ENCODE measurements around the gene MINPP1. TPM values are rescaled to one million over a fixed set of nuclear protein-coding genes. Genes with fewer than 3 reads are reported as not detected.

Gene MINPP1
- total RNA-seq, 1 donor from 2014 or later, result 24.7 TPM

- no peak overlapping the region for H3K4me3 Mint-ChIP-seq (ENCODE audit: unreplicated experiment)
- H3K36me3 Mint-ChIP-seq (ENCODE audit: low read depth, unreplicated experiment), result peaks cover 5% of the 10 kb centered on the region
- H3K27ac Mint-ChIP-seq (ENCODE audit: unreplicated experiment), result no peak overlapping the region
- Histone ChIP-seq H3K27me3 (ENCODE audit: insufficient read depth, low read length) (no peaks in the 10 kb centered on the region), H3K27ac (ENCODE audit: low read depth, low read length) (no peak overlapping the region), H3K9ac (ENCODE audit: low read length) (no peak overlapping the region), H3K79me2 (ENCODE audit: insufficient read depth, low read length) (peaks cover 20% of the 10 kb centered on the region), H3K9me3 (ENCODE audit: insufficient read depth, low read depth, low read length) (no peaks in the 10 kb centered on the region), H2AFZ (ENCODE audit: low read depth, low read length) (no peak overlapping the region), H4K20me1 (ENCODE audit: insufficient read depth, low read length) (peaks cover 7% of the 10 kb centered on the region), H3K4me1 (ENCODE audit: insufficient read depth, low read length) (peaks cover 5% of the 10 kb centered on the region), H3K36me3 (ENCODE audit: insufficient read depth, low read length) (peaks cover 11% of the 10 kb centered on the region), H3K4me2 (ENCODE audit: low read length) (no peak overlapping the region), H3K4me3 (ENCODE audit: insufficient read depth, low read depth, low read length) (no peak overlapping the region)
- FAIRE-seq (no peak), DNase-seq (ENCODE audit: low read depth) (no peak)
- H3K27me3 Mint-ChIP-seq (ENCODE audit: low read depth, unreplicated experiment), result no peaks in the 10 kb centered on the region
- no peaks in the 10 kb centered on the region for H3K9me3 Mint-ChIP-seq (ENCODE audit: unreplicated experiment)
- no peak for TF ChIP-seq EZH2 (IDR thresholded peaks at IDR 0.05; ENCODE audit: insufficient read depth, low read length)
- TF ChIP-seq, protein P1, sequence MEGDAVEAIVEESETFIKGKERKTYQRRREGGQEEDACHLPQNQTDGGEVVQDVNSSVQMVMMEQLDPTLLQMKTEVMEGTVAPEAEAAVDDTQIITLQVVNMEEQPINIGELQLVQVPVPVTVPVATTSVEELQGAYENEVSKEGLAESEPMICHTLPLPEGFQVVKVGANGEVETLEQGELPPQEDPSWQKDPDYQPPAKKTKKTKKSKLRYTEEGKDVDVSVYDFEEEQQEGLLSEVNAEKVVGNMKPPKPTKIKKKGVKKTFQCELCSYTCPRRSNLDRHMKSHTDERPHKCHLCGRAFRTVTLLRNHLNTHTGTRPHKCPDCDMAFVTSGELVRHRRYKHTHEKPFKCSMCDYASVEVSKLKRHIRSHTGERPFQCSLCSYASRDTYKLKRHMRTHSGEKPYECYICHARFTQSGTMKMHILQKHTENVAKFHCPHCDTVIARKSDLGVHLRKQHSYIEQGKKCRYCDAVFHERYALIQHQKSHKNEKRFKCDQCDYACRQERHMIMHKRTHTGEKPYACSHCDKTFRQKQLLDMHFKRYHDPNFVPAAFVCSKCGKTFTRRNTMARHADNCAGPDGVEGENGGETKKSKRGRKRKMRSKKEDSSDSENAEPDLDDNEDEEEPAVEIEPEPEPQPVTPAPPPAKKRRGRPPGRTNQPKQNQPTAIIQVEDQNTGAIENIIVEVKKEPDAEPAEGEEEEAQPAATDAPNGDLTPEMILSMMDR (IDR thresholded peaks at IDR 0.05; ENCODE audit: insufficient read depth, low read depth, low read length), result no peak
- H3K4me1 Mint-ChIP-seq (ENCODE audit: low read depth, unreplicated experiment), result peaks cover under 1% of the 10 kb centered on the region
Measured at GRCh38 chr10:87511526-87511925, 6.8 kb downstream of the MINPP1 start.

DNA sequence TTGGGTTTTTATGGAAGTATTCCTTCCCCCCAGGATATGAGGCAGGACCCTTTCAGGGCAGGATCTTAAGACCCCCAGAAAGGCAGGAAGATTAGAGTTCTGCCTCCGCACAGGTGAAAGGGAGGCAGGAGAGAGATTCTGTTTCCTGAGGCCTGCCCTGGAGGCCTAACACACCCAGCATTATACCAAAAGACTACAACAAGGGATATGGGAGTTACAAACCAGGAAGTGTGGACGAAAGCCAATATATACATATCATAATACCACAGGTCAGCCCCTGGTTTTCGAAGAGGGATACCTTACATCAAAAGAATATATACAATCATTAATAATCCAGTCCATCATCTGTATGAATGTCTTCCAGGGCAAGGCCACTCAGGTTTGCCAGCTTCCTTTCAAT, 14.2 kb downstream of the MINPP1 start:
- no peaks in the 10 kb centered on the region for H3K9me3 ChIP-seq (ENCODE audit: insufficient read depth, low read depth, low read length)
- no peak overlapping the region for H2AFZ ChIP-seq (ENCODE audit: low read depth, low read length)
- Mint-ChIP-seq H3K4me3 (ENCODE audit: unreplicated experiment) (no peak overlapping the region), H3K27me3 (ENCODE audit: low read depth, unreplicated experiment) (no peaks in the 10 kb centered on the region), H3K36me3 (ENCODE audit: low read depth, unreplicated experiment) (peaks cover 11% of the 10 kb centered on the region), H3K4me1 (ENCODE audit: low read depth, unreplicated experiment) (peaks cover 9% of the 10 kb centered on the region), H3K9me3 (ENCODE audit: unreplicated experiment) (no peaks in the 10 kb centered on the region), H3K27ac (ENCODE audit: unreplicated experiment) (no peak overlapping the region)
- H4K20me1 ChIP-seq (ENCODE audit: insufficient read depth, low read length), result no peaks in the 10 kb centered on the region
- no peak overlapping the region for H3K9ac ChIP-seq (ENCODE audit: low read length)
- no peak overlapping the region for H3K27ac ChIP-seq (ENCODE audit: low read depth, low read length)
- H3K79me2 ChIP-seq (ENCODE audit: insufficient read depth, low read length), result no peaks in the 10 kb centered on the region
- FAIRE-seq, result no peak
- no peaks in the 10 kb centered on the region for H3K27me3 ChIP-seq (ENCODE audit: insufficient read depth, low read length)
- H3K4me1 ChIP-seq (ENCODE audit: insufficient read depth, low read length), result no peaks in the 10 kb centered on the region
- H3K4me2 ChIP-seq (ENCODE audit: low read length), result no peak overlapping the region
- TF ChIP-seq, protein P1 (IDR thresholded peaks at IDR 0.05; ENCODE audit: insufficient read depth, low read depth, low read length), result no peak
- no peak for TF ChIP-seq EZH2 (IDR thresholded peaks at IDR 0.05; ENCODE audit: insufficient read depth, low read length)
- no peak for DNase-seq (ENCODE audit: low read depth)
- no peak overlapping the region for H3K4me3 ChIP-seq (ENCODE audit: insufficient read depth, low read depth, low read length)
- H3K36me3 ChIP-seq (ENCODE audit: insufficient read depth, low read length), result peaks cover 10% of the 10 kb centered on the region

- no peaks in the 10 kb centered on the region for H3K4me1 ChIP-seq (ENCODE audit: insufficient read depth, low read length)
- no peak overlapping the region for H3K4me2 ChIP-seq (ENCODE audit: low read length)
- Mint-ChIP-seq H3K4me1 (ENCODE audit: low read depth, unreplicated experiment) (peaks cover 13% of the 10 kb centered on the region), H3K36me3 (ENCODE audit: low read depth, unreplicated experiment) (peaks cover 12% of the 10 kb centered on the region), H3K9me3 (ENCODE audit: unreplicated experiment) (no peaks in the 10 kb centered on the region), H3K4me3 (ENCODE audit: unreplicated experiment) (no peak overlapping the region), H3K27ac (ENCODE audit: unreplicated experiment) (no peak overlapping the region), H3K27me3 (ENCODE audit: low read depth, unreplicated experiment) (no peaks in the 10 kb centered on the region)
- no peak overlapping the region for H3K9ac ChIP-seq (ENCODE audit: low read length)
- no peak for DNase-seq (ENCODE audit: low read depth)
- H3K79me2 ChIP-seq (ENCODE audit: insufficient read depth, low read length), result no peaks in the 10 kb centered on the region
- no peaks in the 10 kb centered on the region for H3K27me3 ChIP-seq (ENCODE audit: insufficient read depth, low read length)
- H3K9me3 ChIP-seq (ENCODE audit: insufficient read depth, low read depth, low read length), result no peaks in the 10 kb centered on the region
- no peaks in the 10 kb centered on the region for H4K20me1 ChIP-seq (ENCODE audit: insufficient read depth, low read length)
- H2AFZ ChIP-seq (ENCODE audit: low read depth, low read length), result no peak overlapping the region
- FAIRE-seq, result no peak
- peaks cover 7% of the 10 kb centered on the region for H3K36me3 ChIP-seq (ENCODE audit: insufficient read depth, low read length)
- H3K4me3 ChIP-seq (ENCODE audit: insufficient read depth, low read depth, low read length), result no peak overlapping the region
- TF ChIP-seq, protein P1 (IDR thresholded peaks at IDR 0.05; ENCODE audit: insufficient read depth, low read depth, low read length), result no peak
- no peak for TF ChIP-seq EZH2 (IDR thresholded peaks at IDR 0.05; ENCODE audit: insufficient read depth, low read length)
- H3K27ac ChIP-seq (ENCODE audit: low read depth, low read length), result no peak overlapping the region
Measured at GRCh38 chr10:87519582-87519981, 14.9 kb downstream of the MINPP1 start.

Data from astrocyte (in vitro differentiated cells and primary cell).